Astrocyte (in vitro differentiated cells and primary cell): ENCODE measurements around the gene MACO1. TPM values are rescaled to one million over a fixed set of nuclear protein-coding genes. Genes with fewer than 3 reads are reported as not detected.

Source experiments
- DNase-seq: peaks from one replicate; pipeline ENCODE4 v3.0.0-alpha.2; 2010; ENCODE audit warnings: low read depth
- FAIRE-seq: peaks from 2 replicates; lab custom pipeline; 2011; peaks lifted over from hg19 to GRCh38; lab: Jason Lieb, UNC
- H2AFZ ChIP-seq: 2 replicates; pipeline ENCODE4 v1.6.0; 2012; ENCODE audit warnings: low read depth, low read length, inconsistent platforms
- H3K27ac ChIP-seq: 2 replicates; pipeline ENCODE4 v1.5.1; 2011; ENCODE audit warnings: low read depth, low read length, inconsistent platforms
- H3K27me3 ChIP-seq: 2 replicates; pipeline ENCODE4 v1.6.0; 2011; ENCODE audit warnings: low read length, inconsistent platforms; ENCODE audit not compliant: insufficient read depth
- H3K36me3 ChIP-seq: 2 replicates; pipeline ENCODE4 v1.5.1; 2011; ENCODE audit warnings: low read length, inconsistent platforms; ENCODE audit not compliant: insufficient read depth
- H3K4me1 ChIP-seq: 2 replicates; pipeline ENCODE4 v1.5.1; 2011; ENCODE audit warnings: low read length, inconsistent platforms; ENCODE audit not compliant: insufficient read depth
- H3K4me2 ChIP-seq: 2 replicates; pipeline ENCODE4 v1.6.0; 2012; ENCODE audit warnings: low read length, inconsistent platforms
- H3K4me3 ChIP-seq: 2 replicates; pipeline ENCODE4 v1.5.1; 2011; ENCODE audit warnings: low read depth, mild to moderate bottlenecking, low read length, inconsistent platforms; ENCODE audit not compliant: insufficient read depth
- H3K79me2 ChIP-seq: 2 replicates; pipeline ENCODE4 v1.6.0; 2012; ENCODE audit warnings: mild to moderate bottlenecking, low read length, inconsistent platforms; ENCODE audit not compliant: insufficient read depth
- H3K9ac ChIP-seq: 2 replicates; pipeline ENCODE4 v1.6.0; 2012; ENCODE audit warnings: mild to moderate bottlenecking, low read length, inconsistent platforms
- H3K9me3 ChIP-seq: 2 replicates; pipeline ENCODE4 v1.5.1; 2012; ENCODE audit warnings: low read depth, mild to moderate bottlenecking, low read length, inconsistent platforms; ENCODE audit not compliant: insufficient read depth
- H4K20me1 ChIP-seq: 2 replicates; pipeline ENCODE4 v1.6.0; 2012; ENCODE audit warnings: low read length, inconsistent platforms; ENCODE audit not compliant: insufficient read depth
- H3K27ac Mint-ChIP-seq: one replicate; pipeline ENCODE4 v1.8.0; 2021; ENCODE audit warnings: mild to moderate bottlenecking, mixed read lengths; ENCODE audit not compliant: unreplicated experiment
- H3K27me3 Mint-ChIP-seq: one replicate; pipeline ENCODE4 v1.8.0; 2021; ENCODE audit warnings: low read depth, mixed read lengths; ENCODE audit not compliant: unreplicated experiment
- H3K36me3 Mint-ChIP-seq: one replicate; pipeline ENCODE4 v1.8.0; 2021; ENCODE audit warnings: low read depth, mixed read lengths; ENCODE audit not compliant: unreplicated experiment
- H3K4me1 Mint-ChIP-seq: one replicate; pipeline ENCODE4 v1.8.0; 2021; ENCODE audit warnings: low read depth, mixed read lengths; ENCODE audit not compliant: unreplicated experiment
- H3K4me3 Mint-ChIP-seq: one replicate; pipeline ENCODE4 v1.8.0; 2021; ENCODE audit warnings: mild to moderate bottlenecking, moderate library complexity, mixed read lengths; ENCODE audit not compliant: unreplicated experiment
- H3K9me3 Mint-ChIP-seq: one replicate; pipeline ENCODE4 v1.8.0; 2021; ENCODE audit warnings: mild to moderate bottlenecking, mixed read lengths; ENCODE audit not compliant: unreplicated experiment
- EZH2 ChIP-seq: IDR thresholded peaks from 2 replicates; pipeline ENCODE4 v1.6.1; 2012; ENCODE audit warnings: mild to moderate bottlenecking, low read length, inconsistent platforms; ENCODE audit not compliant: insufficient read depth
- total RNA-seq: library from RNA; stranded (reverse); gene quantifications from 2 replicates; pipeline ENCODE4 v1.2.1, GENCODE V29; 2021
- TF ChIP-seq, protein P1 (sequence below): IDR thresholded peaks from 2 replicates; pipeline ENCODE4 v1.5.1; 2011; ENCODE audit warnings: low read depth, mild to moderate bottlenecking, inconsistent platforms, low read length, moderate library complexity; ENCODE audit not compliant: insufficient read depth

MACO1 gene
- total RNA-seq, 1 donor from 2014 or later: 31.8 TPM

DNA sequence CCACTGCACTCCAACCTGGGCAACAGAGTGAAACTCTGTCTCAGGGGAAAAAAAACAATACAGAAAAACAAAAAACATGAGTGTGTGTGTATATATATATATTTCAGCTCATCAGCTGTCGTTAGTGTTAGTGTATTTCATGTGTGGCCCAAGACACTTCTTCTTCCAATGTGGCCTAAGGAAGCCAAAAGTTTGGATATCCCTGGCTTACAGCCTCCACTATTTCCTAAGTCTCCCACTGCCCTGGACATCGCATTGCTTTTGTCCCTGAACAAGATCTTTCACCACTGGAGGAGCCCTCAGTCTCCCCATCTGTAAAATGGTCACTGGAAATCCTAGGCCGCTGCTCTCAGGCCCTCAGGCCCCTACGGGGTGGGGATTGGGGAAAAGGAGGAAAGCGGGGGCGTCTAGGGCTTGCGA is 112.3 kb downstream of the MACO1 start:
- Histone ChIP-seq H3K27ac (no peak overlapping the region), H4K20me1 (peaks cover 27% of the 10 kb centered on the region), H3K4me2 (peak overlapping the region; percentile 89), H3K9ac (no peak overlapping the region), H3K4me1 (peaks cover 10% of the 10 kb centered on the region), H3K36me3 (no peaks in the 10 kb centered on the region), H3K4me3 (peak overlapping the region; percentile 32), H3K27me3 (peaks cover 1% of the 10 kb centered on the region), H2AFZ (peak overlapping the region; percentile 43), H3K9me3 (no peaks in the 10 kb centered on the region), H3K79me2 (peaks cover 13% of the 10 kb centered on the region)
- Mint-ChIP-seq H3K9me3 (no peaks in the 10 kb centered on the region), H3K27ac (no peak overlapping the region), H3K36me3 (no peaks in the 10 kb centered on the region), H3K4me3 (peak overlapping the region; percentile 76), H3K27me3 (peaks cover 22% of the 10 kb centered on the region), H3K4me1 (no peaks in the 10 kb centered on the region)
- FAIRE-seq (no peak), DNase-seq (no peak)
- TF ChIP-seq, protein P1, sequence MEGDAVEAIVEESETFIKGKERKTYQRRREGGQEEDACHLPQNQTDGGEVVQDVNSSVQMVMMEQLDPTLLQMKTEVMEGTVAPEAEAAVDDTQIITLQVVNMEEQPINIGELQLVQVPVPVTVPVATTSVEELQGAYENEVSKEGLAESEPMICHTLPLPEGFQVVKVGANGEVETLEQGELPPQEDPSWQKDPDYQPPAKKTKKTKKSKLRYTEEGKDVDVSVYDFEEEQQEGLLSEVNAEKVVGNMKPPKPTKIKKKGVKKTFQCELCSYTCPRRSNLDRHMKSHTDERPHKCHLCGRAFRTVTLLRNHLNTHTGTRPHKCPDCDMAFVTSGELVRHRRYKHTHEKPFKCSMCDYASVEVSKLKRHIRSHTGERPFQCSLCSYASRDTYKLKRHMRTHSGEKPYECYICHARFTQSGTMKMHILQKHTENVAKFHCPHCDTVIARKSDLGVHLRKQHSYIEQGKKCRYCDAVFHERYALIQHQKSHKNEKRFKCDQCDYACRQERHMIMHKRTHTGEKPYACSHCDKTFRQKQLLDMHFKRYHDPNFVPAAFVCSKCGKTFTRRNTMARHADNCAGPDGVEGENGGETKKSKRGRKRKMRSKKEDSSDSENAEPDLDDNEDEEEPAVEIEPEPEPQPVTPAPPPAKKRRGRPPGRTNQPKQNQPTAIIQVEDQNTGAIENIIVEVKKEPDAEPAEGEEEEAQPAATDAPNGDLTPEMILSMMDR: no peak
- no peak for TF ChIP-seq EZH2

DNA sequence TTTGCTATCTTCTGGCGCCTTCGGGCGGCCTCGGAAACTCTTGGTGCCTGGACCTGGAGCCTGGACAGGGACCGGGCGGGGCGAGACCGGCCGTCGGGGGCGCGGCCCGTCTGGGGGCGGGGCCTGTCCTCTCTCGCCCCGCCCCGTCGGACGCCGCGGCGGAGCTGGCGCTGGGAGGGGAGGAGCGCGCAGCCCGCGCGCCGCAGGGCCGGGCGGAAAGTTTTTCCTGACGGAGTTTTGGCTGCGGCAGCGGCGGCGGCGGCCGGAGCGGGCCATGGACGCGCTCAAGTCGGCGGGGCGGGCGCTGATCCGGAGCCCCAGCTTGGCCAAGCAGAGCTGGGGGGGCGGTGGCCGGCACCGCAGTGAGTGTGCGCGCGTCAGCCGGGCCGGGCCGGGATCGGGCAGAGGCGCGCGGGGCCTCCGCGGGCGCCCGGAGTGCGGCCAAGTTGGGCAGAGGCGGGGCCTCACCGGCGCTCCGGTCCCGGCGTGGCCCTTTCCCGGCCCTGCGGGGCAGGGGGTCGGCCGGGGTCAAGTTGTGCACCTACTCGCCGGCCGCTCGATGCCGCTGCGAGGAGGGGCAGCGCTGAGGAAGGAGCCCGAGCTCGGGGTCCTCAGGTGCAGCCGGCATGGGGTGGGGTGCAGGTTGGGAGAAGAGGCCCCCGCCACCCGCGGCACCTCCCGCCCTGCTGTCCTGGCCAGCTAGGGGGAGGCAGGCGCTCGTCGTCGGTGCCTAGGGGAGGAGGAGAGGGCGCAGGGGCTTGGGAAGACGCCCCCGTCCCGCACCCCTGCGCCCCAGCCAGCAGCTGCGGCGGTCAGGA is 112.9 kb downstream of the MACO1 start, which contains the start of gene LDLRAP1:
TSS of gene LDLRAP1 (plus strand) at position 182 of the 818 bp plus-strand sequence. CDS start at position 275, 93 bp downstream.
- Histone ChIP-seq H3K4me3 (peak within 1 kb of the TSS; percentile 63), H3K36me3 (no peaks in the 10 kb centered on the region), H3K27ac (no peak within 1 kb of the TSS), H4K20me1 (peaks cover 27% of the 10 kb centered on the region), H3K9ac (peak within 1 kb of the TSS; percentile 78), H3K4me1 (peaks cover 10% of the 10 kb centered on the region), H2AFZ (peak within 1 kb of the TSS; percentile 75), H3K9me3 (no peaks in the 10 kb centered on the region), H3K27me3 (no peaks in the 10 kb centered on the region), H3K4me2 (peak within 1 kb of the TSS; percentile 89), H3K79me2 (peaks cover 14% of the 10 kb centered on the region)
- DNase-seq (peak; percentile 32), FAIRE-seq (no peak)
- H3K9me3 Mint-ChIP-seq: no peaks in the 10 kb centered on the region
- no peak for TF ChIP-seq EZH2
- TF ChIP-seq, protein P1: no peak
- peak within 1 kb of the TSS; percentile 78 for H3K4me3 Mint-ChIP-seq
- H3K36me3 Mint-ChIP-seq: no peaks in the 10 kb centered on the region
- H3K4me1 Mint-ChIP-seq: no peaks in the 10 kb centered on the region
- no peak within 1 kb of the TSS for H3K27ac Mint-ChIP-seq
- peaks cover 16% of the 10 kb centered on the region for H3K27me3 Mint-ChIP-seq
